ENCODE results near the gene MUC6.

Gene MUC6

DNA sequence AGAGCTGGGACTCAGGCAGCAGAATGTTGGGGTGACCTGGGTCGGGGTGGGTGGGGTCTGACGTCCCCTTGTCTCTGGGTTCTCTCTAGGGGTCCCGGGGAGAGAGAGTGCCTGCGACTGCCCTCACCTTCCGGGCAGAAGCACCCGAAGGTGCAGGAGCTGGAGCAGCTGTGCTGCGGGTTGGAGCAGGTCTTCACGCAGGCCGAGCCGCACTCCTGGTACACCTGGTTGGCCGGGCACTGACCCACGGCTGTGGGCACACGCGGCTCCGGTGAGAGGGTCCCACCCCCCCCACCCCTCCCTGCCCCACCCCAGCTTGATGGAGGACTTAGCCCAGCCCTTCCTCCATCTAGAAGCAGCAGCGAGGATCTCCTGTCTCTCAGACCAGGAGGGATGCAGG is 6.4 kb downstream of the MUC6 start:
- H3K4me3 ChIP-seq (ENCODE audit: low read depth, low read length), result no peak overlapping the region
- TF ChIP-seq CTCF (IDR thresholded peaks at IDR 0.05; ENCODE audit: control insufficient read depth, extremely low read depth, insufficient read depth), result no peak
- DNase-seq (ENCODE audit: low read depth), result no peak

DNA sequence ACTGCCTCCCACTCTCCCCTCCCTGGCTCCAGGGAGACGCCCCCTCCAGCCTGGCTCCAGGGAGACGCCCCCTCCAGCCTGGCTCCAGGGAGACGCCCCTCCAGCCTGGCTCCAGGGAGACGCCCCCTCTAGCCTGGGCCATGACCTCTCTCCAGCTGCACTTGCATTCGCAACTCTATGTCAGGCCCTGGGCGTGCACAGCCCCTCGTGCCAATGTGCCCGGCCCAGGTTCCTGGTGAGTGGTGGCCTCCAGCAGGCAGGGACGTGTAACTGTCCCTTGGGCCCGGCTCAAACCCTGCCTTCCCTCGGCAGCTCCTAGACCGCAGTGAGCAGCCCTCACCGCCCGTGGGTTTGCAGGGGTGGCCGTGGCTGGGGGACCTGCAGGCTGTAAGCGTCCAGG is 6.9 kb downstream of the MUC6 start:
- no peak overlapping the region for H3K4me3 ChIP-seq (ENCODE audit: low read depth, low read length)
- TF ChIP-seq CTCF (IDR thresholded peaks at IDR 0.05; ENCODE audit: control insufficient read depth, extremely low read depth, insufficient read depth), result no peak
- no peak for DNase-seq (ENCODE audit: low read depth)

DNA sequence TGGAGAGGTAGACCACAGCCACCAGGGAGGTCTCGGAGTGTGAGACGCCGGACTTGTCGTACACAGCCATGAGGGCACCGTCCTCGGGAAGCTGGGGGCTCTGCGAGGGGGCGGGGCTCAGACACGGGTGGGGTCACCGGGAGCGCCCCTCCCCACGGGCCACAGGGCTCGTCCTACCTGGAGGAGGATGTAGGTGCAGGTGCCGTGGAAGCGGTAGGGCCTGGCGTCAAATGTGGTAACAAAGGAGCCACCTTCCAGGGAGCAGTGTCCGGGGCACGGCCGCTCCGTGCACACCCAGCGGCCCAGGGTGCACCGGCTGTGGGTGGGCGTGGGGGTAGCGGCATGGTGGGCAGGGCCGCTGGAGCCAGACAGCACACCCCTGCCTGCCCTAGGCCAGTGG is 7.5 kb downstream of the MUC6 start:
- no peak for TF ChIP-seq CTCF (IDR thresholded peaks at IDR 0.05; ENCODE audit: control insufficient read depth, extremely low read depth, insufficient read depth)
- no peak overlapping the region for H3K4me3 ChIP-seq (ENCODE audit: low read depth, low read length)
- DNase-seq (ENCODE audit: low read depth), result no peak

- no peak overlapping the region for H3K4me3 ChIP-seq (ENCODE audit: low read depth, low read length)
- no peak for TF ChIP-seq CTCF (IDR thresholded peaks at IDR 0.05; ENCODE audit: control insufficient read depth, extremely low read depth, insufficient read depth)
- no peak for DNase-seq (ENCODE audit: low read depth)
Observed at GRCh38 chr11:1028616-1029015, 7.9 kb downstream of the MUC6 start.

- DNase-seq (ENCODE audit: low read depth), result no peak
- no peak for TF ChIP-seq CTCF (IDR thresholded peaks at IDR 0.05; ENCODE audit: control insufficient read depth, extremely low read depth, insufficient read depth)
- H3K4me3 ChIP-seq (ENCODE audit: low read depth, low read length), result no peak overlapping the region
Observed at GRCh38 chr11:1028291-1028540, 8.3 kb downstream of the MUC6 start.

DNA sequence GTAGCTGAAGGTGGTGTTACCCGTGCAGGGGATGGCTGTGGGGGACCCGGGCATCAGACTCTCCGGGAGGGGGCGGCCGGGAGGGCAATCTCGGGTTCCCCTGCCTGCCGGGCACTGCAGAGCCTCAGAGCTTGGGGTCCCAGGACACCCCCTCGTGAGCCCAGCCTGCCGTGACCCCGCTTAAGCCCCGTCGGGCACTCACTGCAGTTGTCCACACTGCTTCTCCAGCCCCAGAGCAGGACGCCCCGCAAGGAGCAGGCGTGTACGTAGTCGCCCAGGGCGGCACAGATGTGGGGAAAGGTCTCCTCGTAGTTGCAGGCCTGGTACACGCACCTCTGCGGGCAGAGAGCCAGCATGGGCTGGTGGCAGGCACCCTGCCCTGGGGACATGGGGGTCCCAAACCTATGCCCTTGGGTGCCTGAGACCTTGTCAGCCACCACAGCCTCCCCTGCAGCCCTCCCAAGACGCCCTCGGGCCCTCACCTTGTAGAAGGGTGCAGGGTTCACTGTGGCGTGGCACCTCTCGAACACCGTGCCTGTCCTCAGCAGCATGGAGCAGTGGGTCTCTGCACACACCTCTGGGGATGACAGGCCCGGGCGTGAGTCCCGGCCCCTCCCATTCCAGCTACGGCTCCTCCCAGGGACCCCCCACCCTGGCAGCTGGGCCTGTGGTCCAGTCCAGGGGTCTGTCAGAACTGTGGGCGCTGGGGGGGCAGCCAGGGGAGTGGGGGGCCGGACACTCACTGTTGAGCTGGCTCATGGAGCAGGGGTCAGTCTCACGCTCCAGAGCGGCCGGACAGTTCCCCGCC is 8.8 kb downstream of the MUC6 start:
- TF ChIP-seq CTCF (IDR thresholded peaks at IDR 0.05; ENCODE audit: control insufficient read depth, extremely low read depth, insufficient read depth), result no peak
- no peak overlapping the region for H3K4me3 ChIP-seq (ENCODE audit: low read depth, low read length)
- no peak for DNase-seq (ENCODE audit: low read depth)
